ENCODE measurements around the gene EVC.
"Not testable (repeated sequence)": the region's sequence is repeated elsewhere in the genome, so short reads cannot be mapped to it uniquely, and the experiment has no call there.

EVC gene

DNA sequence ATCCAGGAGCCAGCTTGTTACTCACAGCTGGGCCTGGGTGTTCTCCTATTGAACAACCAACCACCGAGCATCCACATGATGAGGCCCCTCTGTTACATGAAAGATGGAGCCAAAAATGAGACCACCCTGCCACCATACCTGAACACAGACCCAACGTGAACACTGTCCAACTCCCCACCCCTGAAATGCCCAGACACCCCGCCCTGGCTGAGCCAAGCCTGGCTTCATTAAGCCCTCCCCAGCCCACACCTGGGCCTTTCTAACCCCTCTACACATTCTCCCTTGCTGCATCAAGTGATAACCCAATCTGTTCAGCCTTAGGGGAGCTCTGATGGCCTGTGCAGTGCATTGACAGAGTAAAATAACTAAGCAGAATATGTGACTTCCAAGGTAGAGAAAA, 80.7 kb downstream of the EVC start:
- no peak for DNase-seq

- DNase-seq = no peak
These were observed 82.5 kb downstream of the EVC start for GRCh38 chr4:5793514-5793913.

- DNase-seq = no peak
These were observed 84.6 kb downstream of the EVC start for GRCh38 chr4:5795580-5795979.

DNA sequence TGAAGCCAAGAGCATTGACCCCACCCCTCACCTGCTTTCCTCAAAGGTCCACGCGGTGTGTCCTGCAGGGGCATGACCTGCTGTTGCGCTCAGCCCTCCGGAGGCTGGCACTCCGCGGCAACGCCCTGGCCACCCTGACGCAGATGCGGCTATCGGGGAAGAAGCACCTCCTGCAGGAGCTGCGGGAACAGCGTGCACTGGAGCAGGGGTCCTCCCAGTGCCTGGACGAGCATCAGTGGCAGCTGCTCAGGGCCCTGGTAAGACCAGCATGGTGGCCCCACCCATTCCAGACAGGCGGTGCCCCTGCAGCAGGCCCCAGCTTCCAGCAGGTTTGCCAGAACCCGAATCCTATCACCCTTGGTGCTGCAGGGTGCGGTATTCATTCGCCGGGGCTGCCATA, 86.0 kb downstream of the EVC start:
- DNase-seq = no peak

- no peak for DNase-seq
These were observed 86.9 kb downstream of the EVC start for GRCh38 chr4:5797866-5798265.

- DNase-seq = no peak
These were observed 87.5 kb downstream of the EVC start for GRCh38 chr4:5798462-5798861.

- no peak for DNase-seq
These were observed 87.9 kb downstream of the EVC start for GRCh38 chr4:5798946-5799345.

- no peak for DNase-seq
These were observed 88.4 kb downstream of the EVC start for GRCh38 chr4:5799406-5799805.

GRCh38 chr4:5800496-5800895, 89.5 kb downstream of the EVC start:
- no peak for DNase-seq

DNA sequence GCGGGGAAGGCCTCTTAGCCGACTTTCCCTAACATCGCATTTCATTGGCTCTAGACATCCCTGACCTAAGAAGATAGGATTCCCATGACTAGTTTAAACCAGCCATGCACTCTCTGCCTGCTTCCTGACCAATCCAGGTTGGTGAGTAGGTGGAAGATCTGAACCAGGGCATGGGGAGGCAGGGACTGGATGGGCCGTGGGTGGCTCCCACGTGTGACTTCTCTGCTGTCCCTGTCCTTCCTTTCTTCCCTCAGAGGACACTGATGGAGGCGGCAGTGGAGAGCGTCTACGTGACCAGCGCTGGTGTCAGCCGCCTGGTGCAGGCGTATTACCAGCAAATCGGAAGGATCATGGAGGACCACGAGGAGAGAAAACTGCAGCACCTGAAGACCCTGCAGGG, 90.7 kb downstream of the EVC start:
- DNase-seq = no peak

DNA sequence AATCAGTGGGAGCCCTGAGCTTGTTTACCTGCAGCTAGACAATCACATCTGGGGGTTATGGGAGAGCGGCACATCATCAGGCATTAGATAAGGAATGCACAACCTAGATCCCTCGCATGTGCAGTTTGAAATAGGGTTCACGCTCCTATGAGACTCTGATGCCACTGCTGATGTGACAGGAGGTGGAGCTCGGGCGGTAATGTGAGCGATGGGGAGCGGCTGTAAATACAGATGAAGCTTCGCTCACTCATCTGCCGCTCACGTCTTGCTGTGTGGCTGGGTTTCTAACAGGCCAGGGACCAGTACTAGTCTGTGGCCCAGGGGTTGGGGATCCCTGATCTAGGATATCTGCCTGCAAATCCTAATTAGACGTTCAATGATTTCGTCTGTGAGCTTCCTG, 91.6 kb downstream of the EVC start:
- no peak for DNase-seq

- no peak for DNase-seq
These were observed 93.7 kb downstream of the EVC start for GRCh38 chr4:5804656-5805055.

GRCh38 chr4:5805270-5805669, 94.3 kb downstream of the EVC start:
- no peak for DNase-seq

- no peak for DNase-seq
These were observed 97.2 kb downstream of the EVC start for GRCh38 chr4:5808081-5808741.

DNA sequence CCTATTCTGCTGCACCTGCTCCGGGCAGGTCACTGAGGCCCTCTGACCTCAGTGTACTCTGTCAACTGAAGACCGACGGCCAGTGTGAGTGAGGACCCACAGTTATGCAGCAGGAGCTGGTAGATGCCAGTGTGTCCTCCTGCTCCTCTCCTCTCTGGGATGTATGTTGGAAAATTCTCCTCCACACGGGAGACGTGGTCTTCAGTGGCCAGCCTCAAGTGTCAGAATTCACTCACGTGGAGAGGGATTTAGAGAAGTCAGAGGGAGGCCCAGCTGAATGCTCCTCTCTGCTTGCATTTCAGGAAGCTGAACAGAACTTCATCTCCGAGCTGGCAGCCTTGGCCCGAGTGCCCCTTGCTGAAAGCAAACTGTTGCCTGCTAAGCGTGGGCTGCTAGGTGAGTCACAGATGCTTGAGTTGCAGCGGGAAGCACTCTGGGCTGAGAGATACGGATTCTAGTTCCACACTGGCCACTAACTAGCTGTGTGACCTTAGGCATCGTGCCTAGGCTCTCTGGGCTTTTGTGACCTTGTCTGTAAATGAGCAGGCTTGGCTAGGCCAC, 98.3 kb downstream of the EVC start:
- DNase-seq = no peak

- DNase-seq = no peak
These were observed 99.2 kb downstream of the EVC start for GRCh38 chr4:5810151-5810550.

GRCh38 chr4:5810770-5811430, 99.9 kb downstream of the EVC start:
- no peak for DNase-seq

GRCh38 chr4:5812057-5812456, 101.1 kb downstream of the EVC start:
- not testable (repeated sequence) for DNase-seq

- DNase-seq = peak; percentile 23 to 58
These were observed 101.7 kb downstream of the EVC start for GRCh38 chr4:5812506-5813229.

GRCh38 chr4:5813882-5814255, 102.9 kb downstream of the EVC start:
- no peak for DNase-seq

DNA sequence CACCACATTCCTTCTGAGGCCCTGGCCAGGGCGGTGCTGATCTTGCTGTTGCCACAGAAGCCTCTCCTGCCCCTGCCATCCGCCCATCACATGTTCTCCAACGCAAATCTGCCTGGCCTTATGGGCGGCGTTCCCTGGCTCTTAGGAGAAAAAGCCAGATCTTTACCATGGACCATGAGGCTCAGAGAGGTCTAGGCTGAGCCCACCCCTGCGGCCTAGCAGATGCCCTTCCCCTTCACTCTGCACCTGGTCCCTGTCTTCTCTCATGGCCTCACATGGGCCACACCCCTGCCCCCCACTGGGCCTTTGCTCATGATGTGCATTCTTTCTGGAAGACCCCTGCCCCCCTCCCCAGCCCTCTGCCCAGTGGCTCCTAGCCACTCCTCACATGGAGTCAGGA, 103.4 kb downstream of the EVC start:
- no peak for DNase-seq

GRCh38 chr4:5815641-5816040, 104.6 kb downstream of the EVC start:
- DNase-seq = no peak

- no peak for DNase-seq
These were observed 105.1 kb downstream of the EVC start for GRCh38 chr4:5816101-5816500.

DNA sequence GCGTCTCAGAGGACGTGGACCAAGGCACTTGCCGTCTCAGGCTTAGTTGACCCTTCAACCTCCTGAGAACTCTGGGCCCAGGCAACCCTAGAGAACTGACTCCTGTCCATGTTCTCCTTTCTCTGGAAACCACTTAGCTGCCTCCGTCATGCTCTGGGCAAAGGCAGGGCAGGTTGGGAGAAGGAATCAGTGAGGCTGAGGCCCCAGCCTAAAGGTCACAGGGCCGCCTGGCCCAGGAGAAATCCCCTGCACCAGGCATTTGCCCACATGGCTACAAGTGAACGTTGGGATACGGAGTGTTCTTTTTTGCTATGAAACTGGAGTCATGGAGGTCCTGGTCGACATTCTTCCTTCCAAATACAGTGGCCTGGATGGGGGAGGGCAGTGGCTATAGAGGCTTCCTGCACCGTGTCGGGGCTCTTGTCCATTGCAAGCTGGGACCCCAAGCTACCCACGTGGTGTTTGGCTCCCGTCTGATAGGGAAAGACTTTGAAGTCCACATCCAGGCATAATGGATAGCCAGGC, 105.9 kb downstream of the EVC start:
- no peak for DNase-seq

All from hippocampal formation (tissue), 2 donors.